IMR-90 (cell line): ENCODE results near the gene FGGY. TPM values are rescaled to one million over a fixed set of nuclear protein-coding genes. Genes with fewer than 3 reads are reported as not detected.

Source experiments
- ATAC-seq: fragments of 200-7000 bp; cut with Tn5 transposase; 2 replicates; pipeline ENCODE4 v1.9.1; 2020; ENCODE audit warnings: low read depth, mild to moderate bottlenecking, moderate library complexity
- BruUV-seq: library from RNA; stranded (reverse); fragments of 400-500 nt; replicated peaks from 2 replicates; lab custom pipeline; 2021; lab: Mats Ljungman, UMichigan
- CTCF ChIA-PET: fragments of 300-600 bp; formaldehyde crosslinking; extraction: SDS; loops from one replicate; lab custom pipeline; 2021; ENCODE audit warnings: antibody characterized with exemption; lab: Yijun Ruan, JAX
- POLR2A ChIA-PET: fragments of 300-600 bp; sonication (Branson Sonifier 250); formaldehyde crosslinking; loops from one replicate; lab custom pipeline; 2022; ENCODE audit warnings: antibody characterized with exemption; ENCODE audit not compliant: unreplicated experiment; lab: Charles Lee
- DNase-seq: peaks from one replicate; pipeline ENCODE4 v3.0.0; 2013
- H2AFZ ChIP-seq: replicated peaks from 2 replicates; pipeline ENCODE3; 2013; ENCODE audit warnings: low read length, mild to moderate bottlenecking; ENCODE audit not compliant: poor library complexity
- H2AK5ac ChIP-seq: 2 replicates; pipeline ENCODE4 v1.6.1; 2013; ENCODE audit warnings: low read depth, low read length, inconsistent platforms
- H2AK9ac ChIP-seq: replicated peaks from 2 replicates; pipeline ENCODE3; 2013; ENCODE audit warnings: mild to moderate bottlenecking, low read depth, low read length, moderate library complexity; ENCODE audit not compliant: poor library complexity
- H2BK120ac ChIP-seq: 2 replicates; pipeline ENCODE4 v1.6.1; 2013; ENCODE audit warnings: low read depth, low read length, inconsistent platforms
- H2BK15ac ChIP-seq: 3 replicates; pipeline ENCODE4 v1.6.1; 2013; ENCODE audit warnings: low read depth, low read length, inconsistent platforms
- H2BK20ac ChIP-seq: 2 replicates; pipeline ENCODE4 v1.6.1; 2013; ENCODE audit warnings: low read depth, mild to moderate bottlenecking, inconsistent platforms, low read length, moderate library complexity
- H2BK5ac ChIP-seq: 2 replicates; pipeline ENCODE4 v1.6.1; 2013; ENCODE audit warnings: mild to moderate bottlenecking, low read depth, low read length, inconsistent platforms; ENCODE audit not compliant: poor library complexity, severe bottlenecking
- H3K14ac ChIP-seq: replicated peaks from 2 replicates; pipeline ENCODE4 v1.6.1; 2013; ENCODE audit warnings: low read depth, low read length, inconsistent platforms
- H3K18ac ChIP-seq: 2 replicates; pipeline ENCODE4 v1.6.1; 2013; ENCODE audit warnings: low read depth, low read length, control low read depth
- H3K23ac ChIP-seq: 2 replicates; pipeline ENCODE4 v1.6.1; 2013; ENCODE audit warnings: low read depth, low read length, inconsistent platforms
- H3K27ac ChIP-seq: 2 replicates; pipeline ENCODE4 v1.5.1; 2013; ENCODE audit warnings: mild to moderate bottlenecking, control low read depth, low read length; ENCODE audit not compliant: insufficient read depth
- H3K27me3 ChIP-seq: 2 replicates; pipeline ENCODE4 v1.6.1; 2013; ENCODE audit warnings: low read length; ENCODE audit not compliant: control insufficient read depth, insufficient read depth
- H3K36me3 ChIP-seq: 2 replicates; pipeline ENCODE4 v1.6.1; 2013; ENCODE audit warnings: low read length, mixed read lengths; ENCODE audit not compliant: control insufficient read depth, insufficient read depth
- H3K4ac ChIP-seq: 2 replicates; pipeline ENCODE4 v1.6.1; 2013; ENCODE audit warnings: low read depth, low read length, inconsistent platforms
- H3K4me1 ChIP-seq: 2 replicates; pipeline ENCODE4 v1.6.1; 2013; ENCODE audit warnings: low read length, mixed read lengths; ENCODE audit not compliant: control insufficient read depth, insufficient read depth
- H3K4me2 ChIP-seq: 2 replicates; pipeline ENCODE4 v1.6.1; 2013; ENCODE audit warnings: low read depth, mild to moderate bottlenecking, control low read depth, low read length, moderate library complexity
- H3K4me3 ChIP-seq: 2 replicates; pipeline ENCODE4 v1.5.1; 2013; ENCODE audit warnings: low read depth, mild to moderate bottlenecking, control low read depth, low read length, moderate library complexity; ENCODE audit not compliant: insufficient read depth
- H3K56ac ChIP-seq: 2 replicates; pipeline ENCODE4 v1.6.1; 2013; ENCODE audit warnings: low read length, inconsistent platforms; ENCODE audit not compliant: insufficient read depth; ENCODE audit errors: extremely low read depth
- H3K79me1 ChIP-seq, 2 experiments: 2 replicates each; pipeline ENCODE4 v1.6.1; 2013; ENCODE audit warnings: low read length in 2 of 2, inconsistent platforms in 1 of 2, low read depth in 1 of 2
- H3K9ac ChIP-seq: 2 replicates; pipeline ENCODE4 v1.6.1; 2013; ENCODE audit warnings: low read depth, low read length, control low read depth
- H3K9me1 ChIP-seq: 2 replicates; pipeline ENCODE4 v1.6.1; 2013; ENCODE audit warnings: low read length, inconsistent platforms; ENCODE audit not compliant: insufficient read depth
- H3K9me3 ChIP-seq: 2 replicates; pipeline ENCODE4 v1.6.1; 2013; ENCODE audit warnings: low read length; ENCODE audit not compliant: control insufficient read depth, insufficient read depth
- H4K20me1 ChIP-seq: 2 replicates; pipeline ENCODE4 v1.6.1; 2013; ENCODE audit warnings: low read length, inconsistent platforms; ENCODE audit not compliant: insufficient read depth
- H4K5ac ChIP-seq: 2 replicates; pipeline ENCODE4 v1.6.1; 2013; ENCODE audit warnings: mild to moderate bottlenecking, low read depth, low read length, control low read depth
- H4K8ac ChIP-seq, 2 experiments: 2 replicates each; pipeline ENCODE4 v1.6.1; 2013; ENCODE audit warnings: low read depth in 2 of 2, low read length in 2 of 2, control low read depth in 1 of 2, inconsistent platforms in 1 of 2
- H4K91ac ChIP-seq: 2 replicates; pipeline ENCODE4 v1.6.1; 2013; ENCODE audit warnings: low read depth, low read length, inconsistent platforms; ENCODE audit not compliant: insufficient read depth
- BHLHE40 ChIP-seq: fragments of 150-350 bp; IDR thresholded peaks from 2 replicates; pipeline ENCODE4 v1.6.1; 2016; ENCODE audit warnings: mild to moderate bottlenecking, low read depth, low read length
- CTCF ChIP-seq: conservative IDR thresholded peaks from 2 replicates; pipeline ENCODE4 v1.5.1; 2012; ENCODE audit warnings: mild to moderate bottlenecking, low read depth, low read length, improper control_type of control experiment
- WGBS, 2 experiments: methylation state at CpG; one replicate each; pipeline versions ENCODE4 v1.1.5 to v1.1.7; 2013; ENCODE audit warnings: missing lambda C conversion rate in 2 of 2; ENCODE audit not compliant: insufficient read length in 1 of 2; ENCODE audit errors: extremely low coverage in 2 of 2; 5-methylcytosine and 5-hydroxymethylcytosine counted together
- dilution Hi-C: fragments of 300-500 bp; cut with HindIII; formaldehyde crosslinking; loops from one replicate; pipeline ENCODE4 v1.14.3; 2018; ENCODE audit warnings: low sequenced_read_pairs; ENCODE audit not compliant: unreplicated experiment
- in situ Hi-C: fragments of 300-500 bp; cut with MboI; formaldehyde crosslinking; loops from 3 replicates; pipeline ENCODE4 v1.14.3; 2019; ENCODE audit warnings: low sequenced_read_pairs, inconsistent platforms, mixed read lengths
- intact Hi-C: fragments of 100-400 bp; cut with micrococcal nuclease; formaldehyde crosslinking; loops from 2 replicates; pipeline ENCODE4 v1.10.0; 2022
- polyA plus RNA-seq, 3 experiments: library from polyadenylated mRNA; depleted of rRNA; stranded (reverse); fragments of >200 nt; gene quantifications; 2 replicates each; pipeline ENCODE4 v1.2.3, GENCODE V29; 2012; ENCODE audit warnings: low replicate concordance in 1 of 3
- total RNA-seq: library from RNA; depleted of rRNA; stranded (reverse); fragments of >200 nt; gene quantifications from 2 replicates; pipeline ENCODE4 v1.2.3, GENCODE V29; 2012

Gene FGGY
- total and polyA plus RNA-seq, 2 of the 4 experiments (the other 2 are of a cell fraction): 5.6 to 14.0 TPM

- no peaks in the 10 kb centered on the region for H3K36me3 ChIP-seq
- no peak overlapping the region for H2BK5ac ChIP-seq
- H3K4me2 ChIP-seq: no peak overlapping the region
- CTCF ChIA-PET: interaction anchor here (0.5 to 0.6 kb wide), 2 partner anchors 47 to 263 kb away, joined by 3 to 4 read pairs; no protein-coding TSS in a partner anchor
- ATAC-seq (peak; percentile 66), DNase-seq (no peak)
- H4K91ac ChIP-seq: no peak overlapping the region; the same call in 1 of the 2 replicates
- peak overlapping the region; percentile 73; the same call in 1 of the 2 replicates for H2AK5ac ChIP-seq
- no peak overlapping the region for H3K18ac ChIP-seq
- peak overlapping the region; percentile 77; the same call in 2 of the 3 replicates for H2BK15ac ChIP-seq
- H4K5ac ChIP-seq: peak overlapping the region; percentile 34; the same call in 1 of the 2 replicates
- H3K79me1 ChIP-seq: no peaks in the 10 kb centered on the region
- TF ChIP-seq BHLHE40 (peak; percentile 15; the same call in 1 of the 2 replicates), CTCF (no peak)
- dilution Hi-C loops: no loop called here
- in situ Hi-C loops: no loop called here
- BruUV-seq: no TSS peak
- H4K20me1 ChIP-seq: no peaks in the 10 kb centered on the region
- H2BK120ac ChIP-seq: peak overlapping the region; percentile 36; the same call in 1 of the 2 replicates
- H3K27ac ChIP-seq: no peak overlapping the region
- peak overlapping the region; percentile 65 for H2AFZ ChIP-seq
- H3K9me3 ChIP-seq: no peaks in the 10 kb centered on the region
- POLR2A ChIA-PET: interaction anchor here (0.5 kb wide), 1 partner anchor 624 kb away, joined by 3 read pairs; no protein-coding TSS in a partner anchor
- H3K4me1 ChIP-seq: peaks cover 9% of the 10 kb centered on the region
- H2BK20ac ChIP-seq: peak overlapping the region; percentile 38; the same call in 1 of the 2 replicates
- no peak overlapping the region for H3K14ac ChIP-seq
- H4K8ac ChIP-seq: peak overlapping the region in 1 of 2 experiments; percentile 50; a peak in 2 of 4 replicates
- no peak overlapping the region for H3K9ac ChIP-seq
- no peak overlapping the region for H3K56ac ChIP-seq
- peaks cover 8% of the 10 kb centered on the region for H3K9me1 ChIP-seq
- H3K4me3 ChIP-seq: no peak overlapping the region
- WGBS, 2 experiments: no CpG with 5 or more reads among the region's 1 CpG
- no peak overlapping the region for H2AK9ac ChIP-seq
- intact Hi-C loops: no loop called here
- H3K27me3 ChIP-seq: no peaks in the 10 kb centered on the region
- no peak overlapping the region for H3K23ac ChIP-seq
- H3K4ac ChIP-seq: peak overlapping the region; percentile 14; the same call in 1 of the 2 replicates
These were observed 148.1 kb downstream of the FGGY start for GRCh38 chr1:59445040-59445439.
